Breast epithelium (tissue), 4 donors: ENCODE measurements around the gene STX8. TPM values are rescaled to one million over a fixed set of nuclear protein-coding genes. Genes with fewer than 3 reads are reported as not detected.

Experiments used
- DNase-seq, 2 donors: peaks; one replicate each; pipeline ENCODE4 v3.0.0-alpha.2; 2019; ENCODE audit warnings: low spot score in 2 of 2
- H3K27ac ChIP-seq, 2 donors: fragments of 200-600 bp; sonication (generic) in 1 of 2; one replicate each; pipeline ENCODE4 v1.5.1; 2016 to 2019; ENCODE audit warnings: mild to moderate bottlenecking in 1 of 2
- H3K27me3 ChIP-seq, 2 donors: fragments of 200-600 bp; sonication (generic) in 1 of 2; one replicate each; pipeline versions ENCODE4 v1.5.1 to v1.6.0; 2017 to 2019; ENCODE audit warnings: control low read depth in 1 of 2, mild to moderate bottlenecking in 1 of 2
- H3K36me3 ChIP-seq: fragments of 200-600 bp; one replicate; pipeline ENCODE4 v1.5.1; 2019
- H3K4me1 ChIP-seq, 2 donors: fragments of 200-600 bp; sonication (generic); one replicate each; pipeline ENCODE4 v1.5.1; 2016 to 2019; ENCODE audit warnings: control low read depth in 1 of 2
- H3K4me3 ChIP-seq, 3 donors: fragments of 200-600 bp; sonication (generic); 1 replicate in 2 of 3; 2 replicates in 1 of 3; pipeline ENCODE4 v1.5.1; 2016 to 2019; ENCODE audit warnings: mild to moderate bottlenecking in 3 of 3, moderate library complexity in 2 of 3
- H3K9me3 ChIP-seq, 2 donors: fragments of 200-600 bp; sonication (generic) in 1 of 2; one replicate each; pipeline ENCODE4 v1.5.1; 2016 to 2019; ENCODE audit warnings: control low read depth in 1 of 2
- POLR2A ChIP-seq: fragments of 450-650 bp; IDR thresholded peaks from one replicate; pipeline ENCODE4 v1.6.1; 2016; ENCODE audit warnings: antibody characterized with exemption, mild to moderate bottlenecking, moderate library complexity
- POLR2AphosphoS5 ChIP-seq, 3 donors: sonication (generic); formaldehyde crosslinking; IDR thresholded peaks; one replicate each; pipeline ENCODE4 v1.6.1; 2017; ENCODE audit warnings: antibody characterized with exemption in 3 of 3
- intact Hi-C: fragments of 100-400 bp; cut with DNase I; formaldehyde crosslinking; loops from one replicate; pipeline ENCODE4 v1.15.1; 2023; ENCODE audit warnings: low total_unique reads
- total RNA-seq, 3 donors: library from RNA; depleted of rRNA; stranded (reverse); fragments of >200 nt; gene quantifications; one replicate each; pipeline ENCODE4 v1.1.0, GENCODE V29; 2016
- TF ChIP-seq, protein P1 (sequence below), 3 donors: fragments of 450-650 bp; IDR thresholded peaks; one replicate each; pipeline ENCODE4 v1.5.1; 2016 to 2017; ENCODE audit warnings: antibody characterized with exemption in 3 of 3, mild to moderate bottlenecking in 3 of 3, moderate library complexity in 3 of 3

Gene STX8
- total RNA-seq, 3 donors from 2014 or later = 54.1 to 101 (median 60.4) TPM

DNA sequence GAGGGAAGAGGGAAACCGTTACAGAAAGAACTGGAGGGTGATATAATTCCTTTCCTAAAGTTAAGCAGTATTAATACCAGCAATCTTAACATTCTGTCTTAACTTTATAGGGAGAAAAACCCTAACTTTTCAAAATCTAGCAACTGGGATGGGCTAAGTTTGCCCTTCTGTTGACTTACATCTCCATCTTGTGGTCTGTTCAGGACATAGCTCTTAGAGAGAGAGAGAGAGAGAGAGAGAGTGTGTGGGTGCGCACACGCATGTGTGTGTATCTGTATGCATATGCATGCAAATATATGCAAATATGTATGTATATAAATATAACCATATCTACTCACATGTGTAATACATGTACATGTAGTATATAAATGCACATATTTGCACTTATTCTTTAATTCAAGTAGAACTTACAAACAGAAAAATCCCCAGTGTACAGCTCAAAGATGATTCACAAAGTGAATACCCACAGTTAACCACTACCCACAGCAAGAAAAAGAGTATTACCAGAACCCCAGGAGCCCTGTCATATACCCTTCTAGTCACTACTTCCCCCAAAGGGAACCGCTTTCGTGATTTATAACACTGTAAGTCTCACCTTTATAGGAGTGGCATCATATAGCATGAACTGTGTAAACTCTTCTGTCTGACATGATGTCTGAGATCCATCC, 46.5 kb downstream of the STX8 start:
- Histone ChIP-seq H3K4me3 (no peak overlapping the region), H3K4me1 (no peaks in the 10 kb centered on the region), H3K27ac (no peak overlapping the region), H3K9me3 (no peaks in the 10 kb centered on the region), H3K27me3 (no peaks in the 10 kb centered on the region), H3K36me3 (no peaks in the 10 kb centered on the region)
- no peak for DNase-seq
- no peak for TF ChIP-seq POLR2A
- TF ChIP-seq, protein P1, sequence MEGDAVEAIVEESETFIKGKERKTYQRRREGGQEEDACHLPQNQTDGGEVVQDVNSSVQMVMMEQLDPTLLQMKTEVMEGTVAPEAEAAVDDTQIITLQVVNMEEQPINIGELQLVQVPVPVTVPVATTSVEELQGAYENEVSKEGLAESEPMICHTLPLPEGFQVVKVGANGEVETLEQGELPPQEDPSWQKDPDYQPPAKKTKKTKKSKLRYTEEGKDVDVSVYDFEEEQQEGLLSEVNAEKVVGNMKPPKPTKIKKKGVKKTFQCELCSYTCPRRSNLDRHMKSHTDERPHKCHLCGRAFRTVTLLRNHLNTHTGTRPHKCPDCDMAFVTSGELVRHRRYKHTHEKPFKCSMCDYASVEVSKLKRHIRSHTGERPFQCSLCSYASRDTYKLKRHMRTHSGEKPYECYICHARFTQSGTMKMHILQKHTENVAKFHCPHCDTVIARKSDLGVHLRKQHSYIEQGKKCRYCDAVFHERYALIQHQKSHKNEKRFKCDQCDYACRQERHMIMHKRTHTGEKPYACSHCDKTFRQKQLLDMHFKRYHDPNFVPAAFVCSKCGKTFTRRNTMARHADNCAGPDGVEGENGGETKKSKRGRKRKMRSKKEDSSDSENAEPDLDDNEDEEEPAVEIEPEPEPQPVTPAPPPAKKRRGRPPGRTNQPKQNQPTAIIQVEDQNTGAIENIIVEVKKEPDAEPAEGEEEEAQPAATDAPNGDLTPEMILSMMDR (IDR thresholded peaks at IDR 0.05) = peak in 1 of 3 donors; percentile 51
- intact Hi-C loops = no loop called here

DNA sequence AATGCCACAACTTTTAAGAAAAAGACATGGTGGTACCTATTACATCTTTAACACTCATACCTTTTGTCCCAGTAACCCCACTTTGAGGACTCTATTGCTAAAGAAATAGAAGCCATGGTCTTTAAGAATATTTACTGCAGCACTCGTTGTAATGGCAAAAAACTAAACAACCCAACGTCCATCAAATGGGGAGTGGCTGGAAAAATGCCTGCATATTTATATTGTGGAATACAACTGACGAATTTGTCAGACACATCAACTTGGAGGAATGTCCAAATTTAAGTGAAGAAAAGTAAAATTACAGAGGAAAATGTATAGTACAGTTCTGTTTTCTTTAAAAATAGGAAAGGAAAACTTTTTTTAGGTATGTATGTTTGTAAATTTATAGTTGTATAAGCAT, 47.8 kb downstream of the STX8 start:
- H3K4me1 ChIP-seq = no peaks in the 10 kb centered on the region
- no peaks in the 10 kb centered on the region for H3K9me3 ChIP-seq
- intact Hi-C loops = no loop called here
- DNase-seq = no peak
- no peaks in the 10 kb centered on the region for H3K27me3 ChIP-seq
- no peak for TF ChIP-seq POLR2AphosphoS5 (IDR thresholded peaks at IDR 0.05)
- no peak overlapping the region for H3K27ac ChIP-seq
- H3K4me3 ChIP-seq = no peak overlapping the region
- H3K36me3 ChIP-seq = no peaks in the 10 kb centered on the region

DNA sequence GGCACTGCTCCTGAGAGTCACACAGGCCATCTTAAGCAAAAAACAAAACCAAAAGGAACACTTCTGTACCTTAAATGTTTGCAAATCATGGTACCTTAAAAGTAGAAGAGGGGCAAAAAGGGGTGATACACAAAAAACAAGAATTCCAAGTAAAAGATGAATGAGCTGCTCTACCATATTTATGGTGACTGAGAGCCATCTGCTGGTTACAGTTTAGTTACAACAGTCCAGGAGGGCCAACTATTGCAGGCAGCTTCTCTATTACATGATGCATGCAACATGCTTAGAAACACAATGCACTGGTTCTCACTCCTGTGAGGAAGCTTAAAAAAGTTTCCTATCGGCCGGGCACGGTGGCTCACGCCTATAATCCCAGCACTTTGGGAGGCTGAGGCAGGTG, 53.5 kb downstream of the STX8 start:
- intact Hi-C loops = no loop called here
- Histone ChIP-seq H3K27me3 (no peaks in the 10 kb centered on the region), H3K4me3 (no peak overlapping the region), H3K9me3 (no peaks in the 10 kb centered on the region), H3K36me3 (no peaks in the 10 kb centered on the region), H3K27ac (no peak overlapping the region), H3K4me1 (no peaks in the 10 kb centered on the region)
- TF ChIP-seq, protein P1 (IDR thresholded peaks at IDR 0.05) = peak in 2 of 3 donors; percentile 22 to 47
- no peak for TF ChIP-seq POLR2AphosphoS5 (IDR thresholded peaks at IDR 0.05)
- no peak for DNase-seq

DNA sequence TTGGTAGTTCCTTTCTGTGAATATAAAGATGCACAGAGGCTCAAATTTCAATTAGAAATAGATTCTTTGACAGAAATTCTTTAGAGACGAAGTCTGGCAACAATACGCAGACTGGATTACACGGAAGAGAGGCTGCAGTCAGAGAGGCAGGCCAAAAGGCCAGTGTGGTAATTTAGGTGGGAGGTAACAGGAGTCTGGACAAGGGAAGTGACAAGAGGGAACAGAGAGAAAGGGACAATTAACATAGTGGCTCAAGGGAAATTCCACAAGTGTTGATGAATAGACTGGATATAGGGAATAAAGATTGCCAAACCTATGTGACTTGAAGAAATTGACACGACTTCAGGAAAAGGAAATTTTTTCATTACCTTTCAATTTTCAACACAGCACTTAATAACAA, 54.6 kb downstream of the STX8 start:
- no peak for DNase-seq
- Histone ChIP-seq H3K9me3 (no peaks in the 10 kb centered on the region), H3K4me3 (no peak overlapping the region), H3K27me3 (no peaks in the 10 kb centered on the region), H3K27ac (no peak overlapping the region), H3K4me1 (no peaks in the 10 kb centered on the region), H3K36me3 (no peaks in the 10 kb centered on the region)
- intact Hi-C loops = no loop called here
- TF ChIP-seq POLR2A (no peak), POLR2AphosphoS5 (IDR thresholded peaks at IDR 0.05) (no peak)
- TF ChIP-seq, protein P1 (IDR thresholded peaks at IDR 0.05) = no peak

DNA sequence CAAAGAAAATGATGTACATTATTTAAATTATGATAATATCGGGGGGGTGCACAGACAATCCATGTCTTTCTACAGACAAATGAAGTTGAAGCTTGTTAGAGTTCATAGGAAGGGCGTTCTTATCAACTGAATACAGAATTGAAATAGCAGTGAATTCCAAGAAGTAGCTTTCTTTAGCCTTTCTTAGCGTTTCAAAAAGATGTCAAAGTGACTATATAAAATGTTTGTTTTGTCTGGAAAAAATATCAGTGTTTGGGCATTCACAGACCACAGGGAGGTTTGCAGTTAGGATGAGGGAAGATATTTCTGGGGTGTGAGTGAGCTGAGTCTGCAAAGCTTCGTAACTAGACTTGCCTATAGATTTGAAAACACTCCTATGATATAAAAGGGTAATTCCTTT, 55.0 kb downstream of the STX8 start:
- Histone ChIP-seq H3K36me3 (no peaks in the 10 kb centered on the region), H3K4me1 (no peaks in the 10 kb centered on the region), H3K27me3 (no peaks in the 10 kb centered on the region), H3K9me3 (no peaks in the 10 kb centered on the region), H3K4me3 (no peak overlapping the region), H3K27ac (no peak overlapping the region)
- TF ChIP-seq POLR2A (no peak), POLR2AphosphoS5 (IDR thresholded peaks at IDR 0.05) (no peak)
- TF ChIP-seq, protein P1 (IDR thresholded peaks at IDR 0.05) = no peak
- intact Hi-C loops = no loop called here
- no peak for DNase-seq
